Activated gamma-delta T cell treated with Interleukin-2 at 50 U/mL for 16 hours (primary cell): ENCODE data around the gene RBM19.
"Not testable (repeated sequence)": the region's sequence is repeated elsewhere in the genome, so short reads cannot be mapped to it uniquely, and the experiment has no call there.

Experiments
- DNase-seq: peaks from one replicate; pipeline ENCODE4 v3.0.0-alpha.2; 2020

The RBM19 gene

DNA sequence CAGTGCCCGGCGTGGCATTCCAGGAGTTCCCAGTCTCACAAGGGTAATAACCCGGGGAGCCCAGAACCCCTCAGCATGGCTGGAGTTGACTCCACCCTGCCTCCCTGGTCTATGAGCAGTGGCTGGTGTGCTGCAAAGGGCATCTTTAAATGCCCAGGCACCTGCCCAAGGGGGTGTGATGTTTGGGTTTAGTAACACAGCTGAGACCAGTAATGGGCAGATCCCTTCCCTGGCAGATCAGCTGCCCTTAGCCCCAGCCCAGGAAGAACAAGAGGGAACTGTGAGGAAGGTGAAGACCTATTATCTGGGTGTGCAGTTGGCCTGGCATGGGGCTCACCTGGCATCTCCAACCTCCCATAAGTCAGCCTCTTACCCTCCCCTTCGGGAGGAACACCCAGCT, 35.9 kb downstream of the RBM19 start:
- DNase-seq, result no peak

DNA sequence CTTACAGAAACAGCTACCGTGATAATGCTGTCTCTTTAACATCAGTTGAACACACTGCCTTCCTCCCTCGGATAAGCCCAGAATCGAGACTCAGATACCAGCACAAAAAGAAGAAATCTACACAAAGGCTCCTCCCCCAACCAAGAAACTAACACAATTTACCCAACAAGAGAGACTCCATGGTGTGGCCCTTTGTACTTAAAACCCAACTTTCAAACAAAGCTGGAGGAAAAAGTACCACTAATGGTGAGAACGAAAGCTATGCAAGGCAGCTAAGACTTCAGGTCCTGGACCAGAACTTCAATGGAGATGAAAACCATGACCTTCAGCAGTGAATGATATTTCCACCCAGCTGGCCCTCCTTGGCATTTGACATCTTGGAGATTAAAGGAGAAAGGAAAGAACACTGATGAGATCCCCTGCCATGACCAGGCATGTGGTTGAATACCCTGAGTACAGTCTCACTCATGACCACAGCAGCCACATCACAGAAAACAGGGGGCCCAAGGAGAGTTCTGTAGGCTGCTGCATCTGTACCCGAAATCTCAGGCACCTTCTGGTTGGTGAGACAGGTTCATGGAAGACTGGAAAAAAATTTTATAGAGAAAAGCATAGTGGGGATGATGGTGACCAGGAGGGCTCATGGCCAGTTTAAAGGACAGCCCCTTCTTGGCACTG, 36.7 kb downstream of the RBM19 start:
- DNase-seq, result no peak

DNA sequence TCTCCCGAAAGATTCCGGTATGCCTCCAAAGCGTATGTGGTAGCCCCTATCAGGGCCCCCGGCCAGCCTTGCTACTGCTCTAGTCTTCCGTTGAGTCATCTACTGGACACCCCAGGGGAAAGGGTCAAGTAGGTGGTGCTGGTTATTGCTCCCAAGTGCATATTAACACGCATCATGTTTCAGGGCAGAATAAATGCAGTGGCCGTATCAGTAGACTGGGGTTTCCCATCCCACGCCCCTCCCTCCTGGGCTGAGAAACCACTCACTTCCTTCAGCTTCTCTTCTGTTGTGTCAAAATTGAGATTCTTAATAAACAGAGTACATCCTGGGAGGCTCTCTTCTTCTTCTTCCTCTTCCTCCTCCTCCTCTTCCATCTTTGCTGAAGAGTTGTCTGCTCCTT, 39.3 kb downstream of the RBM19 start:
- no peak for DNase-seq

DNA sequence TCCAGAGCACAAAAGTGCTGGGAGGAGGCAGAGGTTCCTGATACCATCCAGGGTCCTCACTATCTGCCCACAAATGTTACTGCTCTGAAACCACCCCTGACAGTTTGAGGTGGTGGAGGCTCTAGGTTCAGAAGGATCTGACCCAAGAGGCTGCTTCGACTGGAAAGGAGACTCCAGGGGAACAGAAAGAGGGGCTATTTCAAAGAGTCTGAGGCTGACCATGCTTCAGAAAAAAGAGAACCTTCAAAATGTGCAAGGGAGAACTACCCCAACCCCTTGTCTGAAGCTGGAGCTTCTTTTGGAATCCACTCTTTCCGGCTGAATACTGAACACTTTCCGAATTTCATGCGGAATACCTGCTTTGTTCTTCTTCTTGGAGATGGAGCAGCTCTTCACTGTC, 41.8 kb downstream of the RBM19 start:
- no peak for DNase-seq

DNA sequence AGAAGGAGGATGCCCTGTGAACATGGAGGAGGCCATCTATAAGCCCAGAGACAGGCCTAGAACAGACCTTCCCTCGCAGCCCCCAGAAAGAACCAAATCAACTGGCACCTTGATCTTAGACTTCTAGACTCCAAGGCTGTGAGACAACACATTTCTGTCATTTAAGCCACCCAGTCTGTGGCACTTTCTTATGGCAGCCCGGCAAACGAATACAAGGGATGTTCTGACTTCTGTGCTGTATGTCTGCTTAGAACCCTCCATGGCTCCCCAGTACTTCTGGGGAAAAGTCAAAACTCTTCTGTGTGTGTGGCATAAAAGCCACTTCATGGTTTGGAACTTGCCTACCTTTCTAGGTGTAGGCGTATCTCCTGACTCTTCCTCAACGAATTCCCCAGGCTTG, 42.9 kb downstream of the RBM19 start:
- no peak for DNase-seq

DNA sequence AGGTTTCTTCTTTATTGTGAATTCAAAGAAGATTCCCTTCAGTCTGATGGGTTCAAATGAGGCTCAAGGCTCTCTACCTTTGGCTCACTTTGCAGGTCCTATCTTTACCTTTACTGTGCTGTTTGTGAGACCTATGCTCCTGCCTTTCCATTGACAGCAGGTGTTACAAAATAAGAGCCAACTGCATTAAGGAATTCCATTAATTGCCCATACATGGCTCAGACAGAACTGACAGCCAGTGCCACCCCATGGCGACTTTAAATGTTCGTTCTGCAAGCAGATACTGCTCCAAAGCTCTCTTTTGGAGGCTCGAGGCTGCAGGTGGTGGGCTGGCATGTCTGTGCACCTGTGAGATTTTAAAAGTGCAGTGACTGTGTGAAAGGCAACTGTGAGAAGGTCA, 44.7 kb downstream of the RBM19 start:
- no peak for DNase-seq

DNA sequence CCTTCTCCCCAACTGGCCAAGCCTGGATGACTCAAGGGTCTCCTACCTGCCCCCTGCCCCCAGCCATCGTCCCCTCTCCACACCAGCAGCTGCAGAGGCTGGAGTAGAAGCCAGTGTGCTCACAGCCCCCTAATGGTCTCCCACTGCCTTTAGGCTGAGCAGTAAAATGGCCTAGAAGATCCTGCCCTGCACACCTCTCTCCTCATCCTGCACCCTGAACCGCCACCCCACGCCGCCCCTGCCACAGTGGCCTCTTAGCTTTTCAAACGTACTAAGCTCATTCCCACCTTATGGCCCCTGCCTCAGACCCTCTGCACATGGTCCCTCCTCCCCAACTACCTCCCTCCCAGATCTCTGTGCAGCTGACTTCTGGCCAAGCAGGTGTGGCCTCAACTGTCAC, 46.3 kb downstream of the RBM19 start:
- no peak for DNase-seq

DNA sequence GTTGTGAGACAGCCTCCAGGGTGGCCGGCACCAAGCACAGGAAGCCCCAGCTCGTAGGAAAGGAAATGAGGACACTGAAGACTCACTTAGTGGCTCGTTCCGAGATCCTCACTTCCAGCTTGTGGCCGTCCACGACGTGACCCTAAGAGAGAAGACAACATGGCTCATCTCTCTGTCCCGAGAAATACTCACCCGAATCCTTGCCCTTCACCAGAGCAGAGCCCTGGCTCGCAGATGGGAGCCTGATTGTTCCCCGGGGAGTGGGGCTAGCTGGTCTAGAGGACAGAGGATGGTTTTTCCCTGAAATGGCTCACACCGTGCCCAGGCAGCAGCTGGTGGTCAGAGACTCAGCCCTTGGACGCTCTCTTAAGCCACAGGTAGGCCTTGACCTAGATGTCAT, 47.8 kb downstream of the RBM19 start:
- no peak for DNase-seq

DNA sequence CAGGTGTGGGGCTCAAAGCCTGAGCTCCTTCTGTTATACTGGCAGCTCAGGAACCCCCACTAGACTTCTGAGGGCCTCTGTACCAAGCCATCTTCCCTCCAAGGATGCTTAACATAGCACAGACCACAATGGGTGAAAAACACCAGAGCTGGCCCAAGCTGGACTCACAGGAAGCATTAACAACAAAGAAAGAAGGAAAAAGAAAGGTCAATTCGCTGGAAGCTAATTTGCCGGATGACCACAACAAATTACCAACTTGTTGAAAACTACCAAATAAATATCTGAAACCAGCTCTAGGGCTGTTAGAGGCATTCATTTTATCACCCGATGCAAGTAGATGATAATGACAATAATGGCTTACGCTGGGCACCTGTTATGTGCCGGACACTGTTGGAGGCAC, 48.7 kb downstream of the RBM19 start:
- no peak for DNase-seq

DNA sequence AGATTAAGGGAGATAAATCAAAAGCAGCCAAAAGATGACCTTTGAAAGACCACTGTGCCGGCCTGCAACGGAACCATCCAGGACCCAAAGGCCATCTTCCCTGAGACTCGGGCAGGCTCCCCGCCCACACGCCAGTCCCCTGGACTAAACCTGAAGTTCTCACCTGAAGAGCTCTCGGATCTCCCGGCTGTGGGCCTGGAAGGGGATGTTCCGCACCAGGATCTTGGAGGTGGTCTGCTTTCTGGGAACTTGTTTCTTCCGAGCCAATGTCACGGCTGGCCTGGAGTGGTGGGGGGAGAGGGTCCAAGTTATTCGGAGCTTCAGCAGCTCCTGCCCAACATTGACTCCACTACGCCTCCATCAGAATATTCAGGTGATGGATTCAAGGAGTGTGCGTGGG, 51.3 kb downstream of the RBM19 start:
- no peak for DNase-seq

DNA sequence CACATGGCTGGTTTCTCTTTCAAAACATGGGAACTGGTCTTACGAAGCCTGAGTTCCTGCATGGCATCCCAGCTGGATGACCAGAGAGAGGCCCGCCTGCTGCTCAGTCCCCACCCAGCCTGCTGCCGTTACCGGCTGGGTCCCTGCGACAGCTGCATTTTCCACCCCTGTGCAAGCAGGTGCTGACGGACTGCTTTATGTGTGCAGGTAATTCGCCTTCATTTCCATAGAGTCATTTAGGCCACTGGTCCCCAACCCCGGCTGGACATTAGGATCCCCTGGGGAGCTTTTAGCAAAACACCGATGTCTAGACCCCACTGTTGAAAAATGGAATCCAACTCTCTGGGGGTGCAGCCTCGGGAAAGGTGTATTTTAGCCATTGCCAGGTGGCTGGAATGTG, 51.9 kb downstream of the RBM19 start:
- DNase-seq, result no peak

DNA sequence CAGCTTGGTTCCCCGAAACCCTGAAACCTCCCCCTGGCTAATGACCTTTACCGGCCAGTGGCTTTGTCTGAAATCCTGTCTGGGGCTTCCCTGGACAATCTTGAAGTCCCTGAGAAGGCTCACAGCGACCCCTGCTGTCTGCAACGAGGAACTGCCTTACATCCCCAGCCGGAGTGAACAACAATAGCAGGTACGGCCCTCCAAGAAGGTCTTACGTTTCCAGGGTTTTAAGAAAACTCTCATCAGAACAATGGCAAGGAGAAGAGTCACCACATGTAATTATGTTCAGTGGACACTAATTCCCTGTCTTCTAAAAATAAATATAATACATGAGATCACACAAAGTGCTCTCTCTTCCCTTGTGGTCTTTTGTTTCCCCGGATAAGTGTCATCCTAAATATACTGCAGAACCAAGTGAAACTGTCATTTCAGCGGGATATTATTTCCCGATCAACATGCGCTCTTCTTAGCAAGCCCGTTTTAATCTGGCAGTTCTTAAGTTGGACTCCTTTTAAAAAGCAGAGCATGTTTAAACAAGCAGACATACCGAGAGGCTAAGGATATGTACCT, 53.3 kb downstream of the RBM19 start:
- peak; percentile 24 for DNase-seq

DNA sequence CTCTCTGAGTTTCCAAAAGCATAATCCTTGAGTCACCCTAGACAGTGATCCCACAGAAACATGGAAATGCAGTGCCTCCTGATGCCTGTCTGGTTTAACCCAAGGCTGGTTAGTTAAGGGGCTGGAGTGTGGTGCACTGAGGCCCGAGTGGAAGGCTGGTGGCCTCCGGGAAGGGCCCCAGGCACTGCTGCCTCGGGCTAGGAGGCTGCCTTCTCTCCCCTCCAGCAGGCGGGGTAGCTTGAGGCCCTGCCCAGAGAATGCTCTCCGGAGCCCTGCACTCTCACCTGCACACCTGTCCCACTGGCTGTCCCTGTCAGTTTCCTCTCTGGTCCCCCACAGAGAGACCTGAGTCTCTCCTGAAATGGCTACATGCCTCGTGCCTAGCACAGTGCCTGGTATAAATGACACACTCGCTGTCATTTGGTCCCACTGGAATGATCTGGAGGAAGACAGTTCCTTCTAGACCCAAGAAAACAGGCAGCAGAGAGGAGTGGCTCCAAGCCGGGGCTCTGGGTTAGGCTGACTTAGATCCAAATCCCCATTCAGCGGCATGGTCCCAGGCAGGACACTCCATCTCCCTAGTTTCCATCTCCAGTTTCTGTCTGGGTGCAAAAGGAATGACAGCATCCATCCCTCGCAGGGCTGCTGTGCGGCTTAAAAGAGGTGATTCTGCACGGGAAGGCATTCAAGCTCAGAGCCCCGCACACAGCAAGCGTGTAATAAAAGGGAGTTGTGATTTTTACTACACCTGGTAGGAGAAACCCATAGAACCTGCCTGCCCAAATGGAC, 54.0 kb downstream of the RBM19 start:
- DNase-seq, result no peak

DNA sequence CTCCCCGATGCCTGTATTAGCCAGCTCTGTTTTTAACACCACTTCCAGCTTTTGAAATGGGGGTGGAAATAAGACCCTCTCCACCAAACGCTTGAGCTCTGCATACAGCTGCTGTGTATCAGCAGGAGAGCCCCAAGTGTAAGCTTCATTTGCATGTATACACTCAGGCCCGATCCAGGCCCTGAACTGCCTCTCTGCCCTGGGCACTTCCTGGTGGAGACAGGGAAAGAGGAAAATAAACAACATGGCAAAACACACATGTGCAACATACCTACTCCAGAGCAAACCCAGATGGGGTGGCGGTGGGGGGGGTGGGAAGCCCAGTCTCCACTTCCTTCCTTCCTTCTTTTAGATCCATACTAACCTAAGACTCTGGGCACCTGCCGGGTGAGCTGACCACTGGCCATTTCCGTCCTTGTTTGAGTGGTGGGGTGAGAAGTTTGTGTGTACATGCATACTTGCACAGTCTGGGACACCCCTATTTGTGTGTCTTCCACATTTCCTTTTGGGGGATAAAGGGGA, 55.3 kb downstream of the RBM19 start:
- no peak for DNase-seq

DNA sequence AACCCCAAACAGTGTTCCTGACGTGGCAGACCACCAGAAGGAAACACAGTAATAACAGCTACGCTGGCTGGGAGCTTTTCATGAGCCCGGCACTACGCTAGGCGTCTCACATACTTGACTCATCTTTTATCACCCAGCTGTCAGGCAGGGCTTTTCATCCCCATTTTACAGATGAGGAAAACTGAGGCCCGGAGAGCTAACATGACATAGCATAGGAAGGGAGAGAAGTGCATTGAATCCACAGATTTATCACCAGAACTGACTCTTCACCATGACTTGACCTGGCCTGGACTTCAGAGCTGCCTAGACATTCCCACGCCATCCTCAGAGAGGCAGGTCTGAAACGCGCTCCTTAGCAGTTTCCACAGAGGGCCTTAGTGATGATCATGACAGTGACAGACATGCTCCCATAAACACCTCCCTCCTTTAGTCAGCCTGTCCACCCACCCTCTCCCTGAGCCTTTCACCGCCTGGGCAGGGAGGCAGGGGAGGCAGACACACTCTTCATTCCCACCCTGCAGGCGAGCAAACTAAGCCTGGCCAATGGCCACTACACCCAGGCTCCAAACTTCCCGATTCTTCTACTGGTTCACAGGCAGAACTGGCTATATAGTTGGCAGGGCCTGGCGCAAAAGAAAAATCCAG, 56.2 kb downstream of the RBM19 start:
- DNase-seq, result no peak

DNA sequence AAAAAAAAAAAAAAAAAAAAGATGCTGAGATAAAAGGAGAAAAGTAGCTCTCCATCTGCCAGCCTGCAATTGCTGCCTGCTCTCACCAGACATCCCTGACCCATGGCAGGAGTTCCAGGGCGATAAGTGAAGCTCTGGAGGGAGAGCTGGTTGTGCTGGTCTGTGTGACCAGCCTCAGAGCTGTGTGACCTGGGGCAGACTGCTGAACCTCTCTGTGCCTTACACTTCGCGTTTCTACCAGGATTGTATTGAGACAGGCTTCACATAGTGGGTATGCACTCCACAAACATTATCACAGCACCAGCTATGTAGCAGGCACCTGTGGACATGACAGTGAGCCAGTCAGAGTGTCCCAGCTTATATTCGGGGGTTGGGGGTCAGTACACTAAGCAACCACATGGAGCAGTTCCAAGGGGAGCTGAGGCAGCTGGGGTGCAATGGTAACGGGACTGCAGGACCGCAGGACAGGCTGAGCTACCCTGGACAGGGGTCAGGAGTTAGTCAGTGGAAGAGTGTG, 57.5 kb downstream of the RBM19 start:
- no peak for DNase-seq

DNA sequence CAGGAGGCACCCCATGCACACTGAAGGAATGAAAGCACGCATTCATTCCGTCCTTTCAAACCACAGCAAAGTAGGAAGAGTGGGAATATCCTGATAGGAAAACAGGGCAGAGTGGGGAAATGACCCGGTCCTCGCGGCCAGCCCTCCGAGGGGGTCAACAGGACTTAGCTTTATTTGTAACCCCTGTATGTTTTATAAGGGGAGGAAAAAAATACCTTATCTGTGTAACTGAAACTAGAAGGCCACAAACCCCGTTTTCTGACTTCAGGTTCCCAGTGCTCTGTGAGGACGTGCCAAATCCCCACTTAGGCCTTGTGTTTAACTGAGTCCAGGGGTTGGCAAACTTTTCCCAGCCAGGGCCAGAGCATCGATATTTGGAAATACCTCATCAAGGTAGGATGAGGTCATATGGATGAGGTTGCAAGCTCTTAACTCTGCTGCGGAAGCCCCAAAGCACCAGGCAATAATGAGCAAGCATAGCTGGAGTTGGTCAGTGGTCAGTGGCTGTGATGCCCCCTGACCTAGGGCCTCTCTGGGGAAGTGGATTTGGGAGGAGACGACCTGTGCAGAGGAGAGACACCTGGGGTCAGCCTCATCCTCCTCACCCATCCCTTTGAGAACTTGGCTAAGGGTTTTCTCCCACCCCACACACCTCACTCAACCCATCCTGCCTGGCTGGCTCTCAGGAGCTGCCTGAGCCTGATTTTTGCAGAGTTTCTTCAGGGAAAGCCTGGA, 58.5 kb downstream of the RBM19 start:
- DNase-seq, result no peak

DNA sequence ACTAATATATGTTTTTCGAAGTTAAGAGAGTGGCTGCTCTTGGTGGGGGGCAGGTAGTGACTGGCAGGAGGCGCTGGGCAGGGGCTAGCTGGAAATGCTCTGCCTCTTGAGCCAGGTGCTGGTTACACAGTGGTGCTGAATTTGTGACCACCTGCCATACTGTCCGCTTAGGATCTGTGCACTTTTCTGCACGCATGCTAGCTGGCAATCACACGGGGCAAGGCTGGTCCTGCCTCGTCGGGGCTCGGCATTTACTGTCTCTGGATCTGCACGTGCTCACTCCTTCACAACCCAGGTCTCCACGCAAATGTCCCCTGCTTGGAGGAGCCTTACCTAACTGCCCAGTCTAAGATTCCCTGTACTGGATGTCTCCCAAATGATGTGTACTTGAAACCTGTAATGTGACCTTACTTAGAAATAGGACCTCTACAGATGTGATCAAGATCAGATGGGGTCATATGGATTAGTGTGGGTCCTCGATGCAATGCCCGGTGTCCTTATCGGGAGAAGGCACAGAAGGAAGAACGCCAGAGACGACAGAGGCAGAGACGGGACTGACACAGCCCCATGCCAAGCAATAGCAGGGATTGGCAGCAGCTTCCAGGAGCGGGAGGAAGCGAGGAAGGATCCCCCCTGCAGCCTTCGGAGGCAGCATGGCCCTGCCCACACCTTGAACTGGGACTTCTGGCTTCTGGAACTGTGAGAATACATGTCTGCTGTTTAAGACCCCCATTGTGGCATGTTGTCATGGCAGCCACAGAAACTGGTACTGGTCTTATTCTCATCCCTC, 59.5 kb downstream of the RBM19 start:
- no peak for DNase-seq

DNA sequence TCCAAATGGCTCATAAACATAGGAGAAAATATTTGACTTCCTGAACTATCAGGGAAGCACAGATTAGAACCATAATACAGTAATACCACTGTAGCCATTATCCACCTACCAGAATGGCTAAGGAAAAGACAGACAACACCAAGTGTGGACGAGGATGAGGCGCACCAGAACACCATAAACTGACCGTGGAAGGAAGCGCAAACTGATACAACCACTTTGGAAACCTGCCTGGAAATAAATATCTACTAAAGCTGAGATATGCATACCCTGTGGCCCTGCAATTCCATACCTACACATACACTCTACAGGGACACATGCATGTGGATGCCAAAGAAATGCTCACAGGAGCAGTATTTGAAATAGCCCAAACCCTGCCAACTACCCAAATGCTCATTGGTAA, 60.3 kb downstream of the RBM19 start:
- DNase-seq, result no peak

DNA sequence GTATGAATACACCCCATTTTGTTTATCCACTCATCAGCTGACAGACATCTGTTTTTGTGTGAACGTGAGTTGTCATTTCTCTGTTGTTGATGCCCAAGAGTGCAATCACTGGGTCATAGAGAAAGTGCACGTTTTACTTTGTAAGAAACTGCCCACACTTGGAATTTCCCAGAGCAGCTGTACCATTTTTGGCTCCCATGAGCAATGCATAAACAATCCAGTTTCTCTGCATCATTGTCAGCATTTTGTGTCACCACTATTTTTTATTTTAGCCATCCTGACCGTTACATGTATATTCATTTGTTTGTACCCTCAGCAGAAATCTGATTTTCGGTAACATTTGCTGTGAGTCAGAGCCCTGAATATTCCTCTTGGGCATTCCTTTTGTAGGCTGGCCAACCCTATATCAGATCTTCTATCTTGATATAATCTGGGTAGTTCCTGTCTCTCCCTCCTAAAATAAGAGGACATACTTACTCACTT, 62.7 kb downstream of the RBM19 start:
- no peak for DNase-seq

DNA sequence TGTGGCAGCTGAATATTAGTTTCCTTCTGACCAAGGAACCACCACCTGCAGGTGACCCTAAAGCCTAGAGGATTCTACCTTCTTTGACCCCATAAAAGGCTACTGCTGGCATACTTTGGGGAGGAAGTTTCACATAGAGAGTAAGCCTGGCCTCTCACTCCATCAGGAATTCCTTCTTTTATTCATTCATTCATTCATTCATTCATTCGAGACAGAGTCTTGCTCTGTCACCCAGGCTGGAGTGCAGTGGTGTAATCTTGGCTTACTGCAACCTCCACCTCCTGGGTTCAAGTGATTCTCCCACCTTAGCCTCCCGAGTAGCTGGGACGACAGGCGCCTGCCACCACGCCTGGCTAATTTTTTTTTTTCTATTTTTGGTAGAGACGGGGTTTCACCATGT, 64.8 kb downstream of the RBM19 start:
- DNase-seq, result not testable (repeated sequence)

DNA sequence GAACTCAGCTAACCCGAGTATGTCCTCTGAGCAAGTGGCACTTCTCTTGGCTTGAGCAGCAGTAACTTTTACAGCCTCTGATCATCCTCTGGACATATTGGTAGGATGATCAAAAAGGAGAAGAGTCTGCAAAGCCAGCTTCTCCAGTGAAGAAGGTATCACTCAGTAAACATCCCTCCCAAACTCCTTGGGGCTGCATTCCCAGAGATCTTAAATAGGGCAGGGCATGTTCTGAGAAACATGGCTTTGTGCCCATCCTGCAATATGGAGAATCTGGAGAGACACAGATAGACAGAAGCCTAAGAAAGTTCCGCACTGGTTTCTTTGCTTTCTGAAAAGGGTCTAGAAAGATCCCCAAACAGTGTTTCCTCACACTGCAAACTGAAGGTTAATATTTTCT, 65.4 kb downstream of the RBM19 start:
- no peak for DNase-seq
